HUDEP-2 (cell line): ENCODE data around the gene ZNF277.

Source experiments
- DNase-seq, 76 experiments: peaks; one replicate each; lab custom pipeline; 2025; ENCODE audit not compliant: unreplicated experiment in 76 of 76; lab: John Stamatoyannopoulos, UW

The ZNF277 gene

DNA sequence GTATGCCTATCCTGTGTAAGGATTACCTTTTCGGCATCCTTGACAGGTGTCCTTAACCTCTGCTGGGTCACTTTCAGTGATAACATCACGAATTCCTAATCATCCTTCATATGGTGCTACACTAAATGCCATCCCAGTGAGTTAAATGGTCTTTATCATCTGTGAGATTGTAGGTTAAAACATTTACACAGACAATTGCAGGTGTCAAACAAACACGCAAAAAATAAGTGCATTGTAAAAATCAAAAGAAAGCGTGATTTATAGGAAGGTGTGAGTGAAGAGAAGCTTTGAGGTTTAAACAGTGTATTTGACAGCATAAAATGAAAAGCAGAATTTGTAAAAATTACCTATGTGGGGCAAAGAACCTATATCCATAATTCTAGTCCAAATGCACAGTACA, 132.3 kb downstream of the ZNF277 start:
- no peak for DNase-seq

DNA sequence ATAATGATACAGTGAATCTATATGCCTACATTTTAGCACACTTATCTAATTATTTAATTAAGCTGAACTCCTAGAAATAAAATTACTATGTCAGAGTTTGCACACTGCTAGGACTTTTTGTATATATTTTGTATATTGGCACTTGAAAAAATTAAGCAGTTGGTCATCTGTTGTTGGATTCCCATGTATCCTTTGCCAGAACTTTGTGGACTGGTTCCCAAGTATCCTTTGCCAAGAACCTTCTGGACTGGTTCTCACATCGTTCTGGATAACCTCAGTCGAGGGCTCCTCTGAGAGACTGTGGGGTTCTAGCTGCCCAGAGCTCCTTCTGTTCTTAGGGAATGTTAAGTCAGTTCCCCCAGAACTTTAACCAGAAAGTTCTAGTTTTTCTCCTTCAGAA, 135.0 kb downstream of the ZNF277 start:
- DNase-seq, result no peak

DNA sequence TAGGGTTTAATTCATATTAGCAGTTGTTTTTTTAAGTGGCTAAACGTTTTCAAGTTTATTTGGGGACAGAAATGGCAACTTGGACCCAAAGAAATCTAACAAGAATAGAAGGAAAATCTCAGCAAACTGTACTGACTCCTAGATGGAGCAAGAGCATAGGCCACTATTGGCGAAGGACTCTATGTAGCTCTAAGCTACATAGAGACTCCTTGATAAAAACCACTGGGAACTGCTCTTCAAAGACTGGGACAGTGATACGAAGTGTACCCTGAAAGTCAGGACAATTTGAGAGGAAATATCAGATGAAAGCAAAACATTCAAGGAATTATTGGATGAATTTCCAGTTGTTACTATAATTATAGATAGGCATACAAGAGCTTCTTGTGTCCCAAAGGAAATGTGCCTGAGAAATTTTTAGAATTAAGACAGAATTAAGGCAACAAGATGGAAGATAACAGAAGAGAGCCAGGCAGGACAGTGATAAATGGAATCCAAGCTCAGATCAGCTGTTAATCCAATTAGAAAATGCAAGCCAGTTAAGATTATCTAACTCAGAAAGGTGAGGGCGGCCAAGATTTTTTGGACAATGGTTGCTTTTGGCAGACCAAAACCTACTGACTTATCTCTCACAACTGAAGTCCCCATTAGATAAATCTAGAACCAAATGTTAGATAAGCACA, 140.0 kb downstream of the ZNF277 start:
- DNase-seq, result no peak

DNA sequence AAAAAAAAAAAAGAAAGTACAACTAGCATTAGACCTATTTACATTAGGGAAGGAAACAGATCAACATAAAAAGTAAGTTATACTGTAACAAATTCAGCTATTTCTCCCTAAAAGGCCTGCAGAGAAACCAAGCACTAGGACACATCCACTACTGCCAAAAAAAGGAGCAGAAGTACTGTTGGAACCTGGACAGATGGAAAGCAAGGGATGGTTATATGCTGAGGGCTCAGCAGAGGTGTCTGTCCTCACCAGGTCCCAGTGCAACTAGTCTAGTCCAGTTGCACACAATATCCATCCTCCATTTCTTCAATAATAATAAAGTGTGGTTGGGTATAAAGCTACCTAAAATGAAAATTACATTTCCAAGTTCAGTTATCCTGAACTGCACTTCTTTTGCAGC, 140.6 kb downstream of the ZNF277 start:
- DNase-seq, result no peak

DNA sequence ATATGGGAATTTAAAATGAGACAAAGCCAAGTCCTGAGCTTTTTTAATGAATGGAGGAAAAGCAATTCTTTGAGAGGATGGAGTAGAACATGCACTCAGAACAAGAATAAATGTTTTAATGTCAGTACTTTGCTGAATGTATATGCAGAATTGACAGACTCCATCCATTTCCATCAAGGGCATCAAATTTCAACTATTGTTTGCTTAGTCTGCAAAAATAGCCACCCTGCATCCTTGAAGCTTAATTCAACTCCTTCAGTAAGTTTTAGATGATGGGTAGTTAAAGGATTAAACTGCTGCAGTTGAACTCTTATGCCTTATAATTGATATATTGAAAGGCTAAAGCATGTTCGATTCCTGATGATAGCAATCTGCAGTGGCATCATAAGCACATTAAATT, 144.1 kb downstream of the ZNF277 start:
- DNase-seq, result no peak

DNA sequence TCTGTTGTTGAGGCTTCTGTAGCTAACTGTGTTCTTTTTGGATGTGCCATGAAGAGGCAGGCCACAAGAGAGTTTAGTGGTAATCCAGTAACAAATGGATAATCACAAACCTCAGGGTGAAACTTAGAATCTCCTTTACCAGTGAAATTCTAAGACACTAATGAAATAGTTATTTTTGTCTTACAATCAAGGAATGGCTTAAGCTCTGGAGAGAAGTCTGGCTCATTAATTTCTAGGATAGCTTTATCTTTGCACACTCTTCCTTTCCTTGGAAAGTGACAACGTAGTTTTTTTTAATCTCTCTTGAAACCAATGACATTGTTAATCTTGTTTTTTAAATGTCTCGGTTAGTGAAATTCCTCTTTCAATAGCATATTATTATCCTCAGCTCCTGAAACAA, 150.1 kb downstream of the ZNF277 start:
- DNase-seq, result no peak

DNA sequence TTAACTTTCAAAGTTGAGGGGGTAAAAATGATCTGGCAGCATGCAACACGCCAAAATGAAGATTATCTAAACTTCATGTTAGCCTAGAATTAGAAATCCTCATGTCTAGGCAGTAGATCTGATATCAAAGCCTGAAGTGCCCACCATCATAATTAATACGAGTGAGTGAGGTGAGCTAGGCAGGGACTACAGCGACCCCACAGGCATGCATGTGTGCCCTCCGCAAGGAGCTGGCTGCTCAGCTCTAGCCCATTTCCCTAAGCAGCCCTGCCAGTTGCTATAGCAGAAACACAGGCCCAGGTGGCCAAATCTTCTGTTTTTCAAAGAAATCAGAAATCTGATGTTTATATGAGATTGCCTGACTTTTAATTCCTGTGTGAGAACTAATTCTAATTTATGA, 150.6 kb downstream of the ZNF277 start:
- no peak for DNase-seq

DNA sequence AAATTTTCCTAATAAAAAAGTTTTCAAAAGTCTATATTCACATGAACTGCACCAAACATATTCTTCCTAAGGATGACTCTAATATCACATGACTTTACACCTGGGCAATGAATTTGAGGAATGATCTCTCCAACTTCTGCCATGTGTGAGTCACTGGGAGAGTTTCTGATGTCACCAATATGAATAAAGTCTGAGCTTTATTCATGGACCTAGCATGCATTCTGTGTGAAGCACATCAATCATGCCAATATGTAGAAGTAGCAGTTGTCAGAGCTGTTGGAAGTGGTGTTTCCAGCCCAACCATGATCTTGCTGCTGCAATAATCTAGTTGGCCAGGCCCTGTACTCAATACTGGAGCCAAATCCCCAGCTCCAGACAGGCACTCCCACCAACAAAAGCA, 152.0 kb downstream of the ZNF277 start:
- DNase-seq, result no peak

DNA sequence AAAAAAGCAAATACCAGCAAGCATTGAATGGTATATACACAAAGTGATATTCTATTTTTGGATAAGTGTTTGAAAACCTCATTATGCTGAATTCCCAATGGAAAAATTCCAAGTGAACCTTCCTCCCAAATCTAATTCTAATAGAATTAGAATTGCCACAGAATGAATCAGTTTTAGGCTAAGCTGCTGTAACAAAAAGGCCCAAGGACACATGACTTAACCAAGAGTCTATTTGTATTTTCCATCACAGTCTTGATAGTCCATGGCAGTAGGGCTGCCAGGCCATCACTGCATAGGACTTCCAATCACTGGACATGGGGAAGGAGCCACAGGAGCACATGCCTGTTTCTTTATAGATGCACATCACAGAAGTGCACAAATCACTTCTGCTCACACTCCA, 152.6 kb downstream of the ZNF277 start:
- DNase-seq, result no peak

DNA sequence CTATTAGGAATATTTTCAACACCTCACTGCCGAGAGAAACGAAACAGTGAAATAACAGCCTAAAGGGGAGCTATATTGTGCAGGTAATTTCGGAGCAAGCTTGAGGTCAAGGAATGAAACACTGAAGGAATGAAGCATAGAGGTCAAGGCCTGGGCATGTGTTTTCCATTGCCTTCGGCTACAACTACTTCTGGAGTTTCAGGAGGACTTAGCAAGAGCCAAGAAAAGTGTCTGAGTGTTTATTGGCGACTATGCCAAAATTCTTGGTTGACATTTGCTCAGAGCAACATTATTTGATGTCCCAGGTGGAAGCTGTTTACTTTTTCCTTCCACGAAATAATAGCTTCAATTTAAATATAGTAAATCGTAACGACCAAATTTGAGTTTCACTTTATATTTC, 154.2 kb downstream of the ZNF277 start:
- no peak for DNase-seq

DNA sequence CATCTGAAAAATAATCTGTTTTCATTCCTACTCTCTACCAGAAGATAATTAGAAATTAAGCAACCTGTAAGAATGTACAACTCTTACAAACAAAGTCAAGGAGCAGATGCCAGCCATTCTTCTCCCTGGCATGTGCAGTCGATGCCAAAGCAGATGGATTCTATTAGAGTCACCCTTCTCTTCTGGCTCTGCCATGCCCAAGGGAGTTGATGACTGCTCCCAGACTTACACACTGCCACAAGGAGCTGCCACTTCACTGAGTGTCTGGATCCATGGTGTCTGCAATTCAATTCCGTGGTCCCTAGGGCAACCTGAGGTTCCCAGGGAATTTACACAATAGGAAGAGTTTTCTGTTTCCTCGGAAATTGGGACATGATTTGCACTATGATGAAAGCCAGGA, 154.7 kb downstream of the ZNF277 start:
- DNase-seq, result no peak

DNA sequence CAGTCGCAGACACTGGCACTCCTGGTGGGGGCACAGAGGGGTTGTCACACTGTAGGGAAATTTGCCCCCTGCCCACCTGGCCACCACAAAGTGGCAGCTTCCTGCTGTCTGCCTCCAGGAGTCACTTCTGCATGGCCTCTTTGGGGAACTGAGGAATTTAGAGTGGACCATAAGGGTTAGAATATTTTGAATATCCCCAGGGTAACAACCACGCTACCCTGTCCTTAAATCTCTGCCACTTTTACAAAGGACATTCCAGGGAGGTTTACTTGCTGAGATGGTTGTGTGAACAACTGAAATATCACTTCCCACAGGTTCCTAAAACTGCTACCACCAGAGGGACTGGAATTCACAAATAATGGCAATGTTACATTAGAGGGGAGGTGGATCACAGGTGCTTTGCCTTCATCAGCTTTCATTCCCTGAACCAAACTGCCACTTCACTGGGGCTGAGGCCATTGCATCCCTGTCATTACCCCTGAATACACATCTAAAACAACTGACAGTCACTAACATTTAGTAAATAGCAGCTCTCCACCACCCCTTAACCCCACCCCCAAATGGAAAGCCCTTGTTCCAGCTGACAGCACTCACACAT, 155.7 kb downstream of the ZNF277 start:
- DNase-seq, result no peak

DNA sequence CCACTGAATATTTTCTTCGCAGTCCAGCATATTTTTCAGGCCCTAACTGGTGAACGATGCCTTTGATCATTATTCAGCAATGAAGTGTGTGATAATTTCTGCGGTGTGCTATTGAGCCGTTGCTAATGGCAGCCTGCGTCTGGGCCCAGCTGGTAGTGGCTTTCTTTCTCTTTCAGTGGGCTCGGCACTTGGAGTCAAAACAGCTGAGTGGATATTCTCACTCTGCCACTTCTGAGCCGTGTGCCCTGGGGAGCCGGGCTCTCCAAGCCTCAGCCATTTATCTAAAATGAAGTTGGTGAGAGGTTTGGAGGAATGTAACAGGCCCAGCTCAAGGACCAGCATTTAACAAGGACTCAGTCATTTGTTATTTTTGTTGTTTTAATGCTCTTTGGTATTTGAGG, 156.2 kb downstream of the ZNF277 start:
- no peak for DNase-seq

DNA sequence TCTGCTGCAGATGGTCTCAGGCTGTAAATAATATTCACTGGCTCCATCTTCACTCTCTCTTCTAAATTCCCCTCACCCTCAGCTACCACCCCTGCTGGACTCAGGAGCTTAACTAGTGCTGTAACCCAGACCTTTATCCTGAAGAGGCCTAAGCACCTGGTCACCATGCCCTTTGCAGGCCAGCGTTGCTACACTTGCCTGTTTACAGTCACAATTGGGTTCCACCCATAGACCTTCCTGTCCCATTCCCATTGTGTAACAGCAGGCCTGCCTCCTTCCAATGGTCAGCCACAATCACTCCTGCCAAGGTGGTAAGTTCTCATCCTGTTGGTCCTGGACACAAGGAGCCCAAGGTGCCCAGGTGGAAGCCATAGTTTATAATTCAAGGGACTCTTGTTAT, 157.9 kb downstream of the ZNF277 start:
- DNase-seq, result no peak

DNA sequence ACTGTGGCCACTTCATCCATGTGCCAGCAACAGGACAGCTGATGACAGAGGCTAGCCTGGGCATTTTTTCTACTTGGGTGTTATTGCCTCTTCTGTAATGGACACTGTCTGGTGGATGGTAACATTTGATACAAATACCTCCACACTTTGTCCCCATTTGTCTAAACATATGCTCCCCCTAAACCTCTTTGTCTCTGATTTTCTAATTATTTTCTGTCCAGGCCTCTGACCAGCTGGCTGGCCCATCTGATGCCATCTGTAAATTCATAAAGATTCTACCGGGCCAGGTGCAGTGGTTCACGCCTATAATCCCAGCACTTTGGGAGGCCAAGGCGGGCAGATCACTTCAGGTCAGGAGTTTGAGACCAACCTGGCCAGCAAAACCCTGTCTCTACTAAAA, 159.1 kb downstream of the ZNF277 start:
- DNase-seq, result no peak

DNA sequence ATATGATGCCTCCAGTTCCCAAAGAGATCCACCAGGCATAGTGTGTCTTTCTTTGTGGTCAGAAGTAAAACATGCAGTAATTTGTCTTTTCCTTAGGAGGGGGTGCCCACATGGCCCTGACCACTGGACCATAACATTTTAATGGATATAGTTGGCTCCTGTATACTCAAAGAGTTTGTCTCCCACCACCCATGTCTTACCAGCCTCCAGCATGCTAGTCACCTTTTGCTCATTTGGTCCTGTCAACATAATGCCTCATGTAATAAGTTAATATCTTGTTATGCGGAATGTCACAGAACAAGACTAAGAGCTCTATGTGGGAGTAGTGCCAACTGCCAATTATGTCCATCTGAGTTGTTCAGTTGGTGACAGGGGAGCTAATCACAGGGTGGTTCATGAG, 160.4 kb downstream of the ZNF277 start:
- DNase-seq, result no peak

DNA sequence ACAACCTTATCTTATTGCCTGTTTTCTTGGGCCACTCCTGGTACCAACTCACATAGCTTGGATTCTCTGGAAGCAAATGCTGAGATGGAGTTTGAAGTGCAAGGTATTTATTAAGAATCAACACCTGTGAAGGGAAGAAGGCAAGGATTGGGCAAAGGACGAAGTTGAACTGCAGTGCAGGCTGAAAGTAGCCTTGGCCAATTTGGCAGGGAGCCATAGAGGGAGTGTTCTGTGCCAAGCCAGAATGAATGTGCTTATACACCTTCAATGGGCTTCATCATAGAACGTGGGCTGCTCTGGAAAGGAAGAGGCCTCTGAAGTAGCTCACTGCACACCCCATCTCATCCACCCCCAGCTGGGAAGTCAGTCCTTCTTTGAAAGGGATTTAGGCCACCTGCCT, 163.9 kb downstream of the ZNF277 start:
- peak in 26 of 76 experiments; percentile 1 to 45 (median 10) for DNase-seq

DNA sequence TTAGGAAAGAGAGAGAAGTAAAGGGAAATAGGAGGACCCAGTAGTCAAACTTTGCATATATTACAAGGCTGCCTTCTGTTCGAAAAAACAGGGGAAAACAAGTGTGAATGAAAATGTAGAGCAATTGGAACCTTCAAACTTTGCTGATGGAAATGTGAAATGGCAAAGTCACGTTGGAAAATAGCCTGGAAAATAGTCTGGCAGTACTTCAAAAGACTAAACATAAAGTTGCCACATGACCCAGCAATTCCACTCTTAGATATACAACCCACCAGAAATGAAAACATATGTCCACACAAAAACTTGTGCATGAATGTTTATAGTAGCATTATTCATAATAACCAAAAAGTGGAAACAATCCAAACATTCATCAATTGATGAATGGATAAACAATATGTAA, 165.2 kb downstream of the ZNF277 start:
- DNase-seq, result no peak

DNA sequence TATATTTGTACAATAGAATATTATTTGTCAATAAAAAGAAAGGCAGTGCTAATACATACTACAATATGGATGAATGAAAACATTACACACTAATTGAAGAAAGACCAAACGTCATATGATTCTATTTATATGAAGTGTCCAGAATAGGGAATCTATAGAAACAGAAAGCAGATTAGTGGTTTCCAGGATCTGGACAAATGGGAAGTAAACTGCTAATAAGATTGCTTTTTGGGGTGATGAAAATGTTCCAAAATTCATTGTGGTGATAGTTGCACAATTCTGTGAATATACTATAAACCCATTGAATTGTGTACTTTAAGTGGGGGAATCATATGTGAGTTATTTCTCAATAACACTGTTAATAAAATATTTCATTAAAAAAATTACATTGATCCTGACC, 165.6 kb downstream of the ZNF277 start:
- DNase-seq, result no peak

DNA sequence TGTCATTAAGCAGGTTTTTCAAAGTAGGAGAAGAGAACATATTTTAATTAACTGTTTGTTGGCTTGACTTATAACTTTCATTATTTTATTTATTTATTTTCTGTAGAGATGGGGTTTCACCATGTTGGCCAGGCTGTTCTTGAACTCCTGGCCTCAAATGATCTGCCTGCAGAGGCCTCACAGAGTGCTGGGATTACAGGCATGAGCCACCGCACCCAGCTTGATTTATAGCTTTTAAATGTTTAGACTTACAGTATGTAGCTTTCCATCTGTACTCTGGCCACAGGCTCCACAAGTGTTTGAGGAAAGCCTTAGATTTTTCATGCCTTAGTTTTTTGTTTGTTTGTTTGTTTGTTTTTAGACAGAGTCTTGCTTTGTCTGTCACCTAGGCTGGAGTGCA, 171.1 kb downstream of the ZNF277 start:
- DNase-seq, result no peak

DNA sequence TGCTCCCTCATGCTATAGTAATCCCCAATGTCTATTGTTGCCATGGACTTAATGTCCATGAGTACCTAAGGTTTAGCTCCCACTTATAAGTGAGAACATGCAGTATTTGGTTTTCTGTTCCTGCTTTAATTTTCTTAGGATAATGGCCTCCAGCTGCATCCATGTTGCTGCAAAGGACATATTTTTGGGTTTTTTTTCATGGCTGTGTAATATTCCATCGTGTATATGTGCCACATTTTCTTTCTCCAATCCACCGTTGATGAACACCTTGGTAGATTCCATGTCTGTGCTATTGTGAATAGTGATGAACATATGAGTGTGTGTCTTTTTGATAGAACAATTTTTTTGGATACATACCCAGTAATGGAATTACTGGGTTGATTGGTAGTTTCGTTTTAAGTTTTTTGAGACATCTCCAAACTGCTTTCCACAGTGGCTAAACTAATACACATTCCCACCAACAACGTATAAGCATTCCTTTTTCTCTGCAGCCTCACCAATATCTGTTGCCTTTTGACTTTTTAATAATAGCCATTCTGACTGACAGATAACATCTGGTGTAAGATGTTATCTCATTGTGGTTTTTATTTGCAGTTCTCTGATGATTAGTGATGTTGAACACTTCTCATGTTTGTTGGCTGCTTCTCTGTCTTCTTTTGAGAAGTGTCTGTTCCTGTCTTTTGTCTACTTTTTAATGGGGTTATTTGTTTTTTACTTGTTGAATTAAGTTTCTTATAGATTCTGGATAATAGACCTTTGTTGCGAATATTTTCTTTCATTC, 175.0 kb downstream of the ZNF277 start:
- DNase-seq, result no peak
